IPS DF 4.7 (cell line): ENCODE results near the gene GHRHR.

Source experiments
- DNase-seq: peaks from one replicate; pipeline ENCODE4 v3.0.0-alpha.2; 2013; ENCODE audit warnings: low spot score; ENCODE audit errors: extremely low read depth

Gene GHRHR

DNA sequence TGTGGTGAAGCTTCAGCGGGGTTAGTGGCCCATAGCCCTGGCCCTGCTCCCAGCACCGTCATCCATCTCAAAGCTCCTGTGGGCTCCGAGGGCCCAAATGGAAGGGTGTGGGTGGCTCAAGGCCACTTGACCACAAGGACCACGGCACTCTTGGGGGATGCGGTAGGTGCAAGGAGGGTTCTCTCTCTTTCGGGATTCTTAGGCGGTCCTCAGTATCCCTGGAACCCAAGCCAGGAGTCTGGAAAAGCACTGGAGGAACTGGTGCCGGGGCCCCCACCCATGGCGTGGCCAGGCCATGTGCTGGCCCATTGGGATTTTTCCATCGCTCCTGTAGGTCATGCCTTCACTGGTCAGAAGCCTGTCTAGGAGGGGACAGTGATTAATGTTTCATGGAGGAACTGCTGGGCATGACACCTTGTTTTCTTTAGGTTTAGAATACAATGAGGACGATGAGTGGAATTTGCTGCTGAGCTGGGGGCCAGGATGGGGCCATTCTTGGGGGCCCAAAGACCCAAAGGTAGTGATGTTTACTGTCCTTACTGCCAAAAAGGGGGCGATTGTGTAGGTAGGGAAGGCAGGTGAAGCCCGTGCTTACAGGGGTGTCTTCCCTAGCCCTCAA is 35.4 kb upstream of the GHRHR start:
- DNase-seq: no peak

DNA sequence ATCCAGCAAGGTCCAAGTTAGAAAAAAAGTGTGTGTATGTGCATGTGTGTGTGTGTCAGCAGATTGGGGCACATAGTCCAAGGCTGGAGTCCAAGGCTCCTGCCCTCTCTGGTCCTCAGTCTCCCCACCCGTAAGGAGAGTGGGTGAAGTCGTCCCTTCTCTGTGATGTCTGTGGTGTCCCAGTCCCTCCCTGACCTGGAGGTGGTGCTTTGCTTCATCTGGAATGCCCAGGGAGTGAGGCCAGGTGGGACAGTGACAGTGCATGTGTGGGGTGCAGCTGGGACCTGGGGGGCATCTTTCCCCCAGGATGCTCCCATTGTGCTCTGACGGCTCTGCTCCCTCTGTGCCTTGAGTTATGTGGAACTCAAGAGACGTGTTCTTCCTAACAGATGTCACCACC is 34.1 kb upstream of the GHRHR start:
- DNase-seq: no peak

DNA sequence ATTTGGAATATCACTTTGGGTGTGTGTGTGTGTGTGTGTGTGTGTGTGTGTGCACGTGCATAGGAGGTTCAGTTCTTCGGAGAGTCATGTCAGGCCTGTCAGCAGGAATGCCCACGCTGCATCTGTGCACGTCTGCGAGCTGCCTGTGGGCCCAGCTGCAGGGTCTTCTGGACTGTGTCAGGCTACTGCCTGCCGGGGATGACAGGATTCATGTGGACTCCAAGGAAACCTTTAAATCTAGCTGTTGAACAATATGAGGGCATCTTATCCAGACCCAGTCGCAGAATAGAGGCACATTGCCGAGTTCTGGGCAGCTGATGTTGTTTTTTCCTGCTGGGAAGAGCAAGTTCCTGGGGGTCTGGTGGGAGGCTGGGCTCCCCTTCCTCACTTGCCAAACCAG is 33.1 kb upstream of the GHRHR start:
- DNase-seq: no peak

DNA sequence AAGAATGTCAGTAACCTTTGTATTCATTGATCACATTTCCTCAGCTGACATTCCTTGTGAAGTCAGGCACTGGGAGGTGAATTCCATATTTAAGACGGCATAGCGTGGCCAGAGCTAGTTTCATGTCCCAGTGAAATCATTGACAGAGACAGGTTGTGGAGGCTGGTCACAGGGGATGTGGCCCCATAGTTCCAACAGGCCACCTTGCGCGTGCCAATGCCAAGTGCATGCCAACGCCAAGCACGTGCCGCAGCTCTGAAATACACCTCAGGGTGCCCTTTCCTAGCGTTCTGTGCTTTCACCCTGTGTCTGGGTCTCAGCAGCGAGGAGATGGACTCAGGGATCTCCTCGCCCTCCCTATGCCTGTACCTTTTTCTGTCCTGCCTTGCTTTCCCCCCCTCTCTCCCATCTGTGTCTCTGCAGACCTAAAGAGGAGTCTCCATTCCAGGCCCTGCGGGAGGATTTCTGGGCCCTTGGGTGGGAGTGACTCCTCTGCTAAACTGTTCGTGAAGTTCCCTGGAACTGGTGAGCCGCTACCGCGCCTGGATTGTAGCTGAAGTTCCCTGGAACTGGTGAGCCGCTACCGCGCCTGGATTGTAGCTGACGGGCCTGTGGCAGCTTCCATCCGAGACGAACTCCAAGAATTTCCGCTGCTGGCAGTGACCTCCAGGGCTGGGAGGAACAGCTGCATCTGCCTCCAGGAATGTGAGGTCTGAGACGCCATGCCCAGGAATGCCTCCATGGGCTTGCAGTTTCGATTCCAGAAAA is 32.4 kb upstream of the GHRHR start:
- no peak for DNase-seq

DNA sequence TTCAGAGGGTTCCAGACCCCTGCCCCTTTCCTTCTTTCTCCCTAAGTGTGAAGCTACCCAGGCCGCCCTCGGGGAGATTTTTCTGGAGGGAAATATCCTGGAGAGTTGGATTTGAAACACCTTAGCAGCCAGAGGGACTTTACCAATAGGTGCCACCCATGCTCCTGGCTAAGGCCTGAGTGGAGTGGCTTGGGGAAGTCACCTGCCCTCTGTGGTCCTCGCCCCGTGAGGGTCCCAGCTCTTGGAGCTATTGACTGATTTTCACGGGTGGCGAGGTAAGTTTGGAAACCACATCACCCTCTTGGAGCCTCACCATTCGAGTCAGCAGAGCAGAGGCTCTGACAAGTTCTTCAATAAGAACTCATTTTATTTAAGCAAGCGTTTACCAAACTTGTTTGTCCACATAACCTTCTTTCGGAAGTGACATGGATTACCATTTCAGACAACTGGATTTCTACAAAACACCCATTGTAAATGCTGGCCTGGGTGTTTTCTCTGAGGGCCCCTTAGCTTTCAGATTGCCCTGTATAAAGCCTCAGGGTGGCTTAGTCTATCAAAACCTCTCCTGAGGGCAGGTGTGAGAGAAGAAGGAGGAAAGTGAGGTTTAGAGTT is 31.7 kb upstream of the GHRHR start:
- no peak for DNase-seq

DNA sequence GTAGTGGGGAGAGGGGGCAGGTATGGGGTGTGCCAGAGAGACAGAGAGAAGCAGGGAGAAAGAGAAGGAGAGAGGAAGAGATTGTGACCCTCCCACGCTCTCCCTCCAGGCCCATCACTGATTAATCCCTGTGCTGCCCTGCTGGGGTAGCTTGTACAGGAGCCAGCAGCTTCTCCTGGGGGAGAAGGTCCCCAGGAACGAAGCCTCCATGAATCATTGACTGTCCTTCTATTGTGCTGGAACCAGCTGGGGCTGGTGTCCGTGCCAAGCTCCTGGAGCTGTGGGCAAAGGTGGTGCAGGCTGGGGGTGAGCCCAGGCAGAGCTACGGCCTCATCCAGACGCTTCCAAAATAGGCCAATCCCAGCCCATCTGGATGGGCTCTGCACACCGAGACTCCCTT is 31.2 kb upstream of the GHRHR start:
- DNase-seq: no peak

DNA sequence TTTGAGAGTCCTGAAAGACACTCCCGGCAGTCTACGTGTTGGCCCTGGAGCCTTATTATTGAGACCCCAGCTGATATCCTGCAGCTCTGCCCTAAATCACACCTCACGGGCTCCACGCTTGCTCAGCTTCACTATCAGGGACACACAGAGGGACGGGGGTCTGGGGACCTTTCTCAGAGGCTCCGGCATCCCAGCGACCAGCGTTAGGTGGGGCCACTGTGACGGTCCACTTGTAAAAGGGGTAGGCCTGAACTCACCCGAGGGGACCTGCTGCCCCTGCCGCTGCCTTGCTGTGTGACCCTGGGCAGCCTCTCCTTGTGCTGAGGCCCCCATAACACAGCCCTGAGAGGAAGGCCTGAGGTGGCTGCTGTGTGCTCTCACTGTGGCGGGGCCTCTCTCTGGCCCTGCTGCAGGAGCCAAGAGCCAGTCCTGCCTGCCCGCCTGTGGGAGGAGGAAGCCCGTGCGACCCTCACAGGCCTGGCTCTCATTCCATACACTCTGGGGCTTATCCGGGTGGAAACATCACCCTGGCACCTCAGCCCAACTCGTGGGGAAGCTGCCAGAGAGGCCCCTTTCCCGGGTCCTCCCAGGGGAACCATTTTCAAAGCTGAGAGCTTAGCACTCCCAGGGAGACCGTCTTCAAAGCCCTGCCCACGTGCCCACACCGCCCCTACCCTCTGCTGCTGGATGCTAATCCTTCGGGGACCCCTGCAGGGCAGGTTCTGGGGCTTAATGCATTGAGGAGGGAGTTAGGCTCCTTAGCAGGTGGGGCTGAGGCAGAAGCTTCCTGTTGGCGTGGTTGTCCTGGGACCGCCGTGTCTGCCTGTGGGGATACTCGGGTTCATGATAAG is 30.4 kb upstream of the GHRHR start:
- no peak for DNase-seq

DNA sequence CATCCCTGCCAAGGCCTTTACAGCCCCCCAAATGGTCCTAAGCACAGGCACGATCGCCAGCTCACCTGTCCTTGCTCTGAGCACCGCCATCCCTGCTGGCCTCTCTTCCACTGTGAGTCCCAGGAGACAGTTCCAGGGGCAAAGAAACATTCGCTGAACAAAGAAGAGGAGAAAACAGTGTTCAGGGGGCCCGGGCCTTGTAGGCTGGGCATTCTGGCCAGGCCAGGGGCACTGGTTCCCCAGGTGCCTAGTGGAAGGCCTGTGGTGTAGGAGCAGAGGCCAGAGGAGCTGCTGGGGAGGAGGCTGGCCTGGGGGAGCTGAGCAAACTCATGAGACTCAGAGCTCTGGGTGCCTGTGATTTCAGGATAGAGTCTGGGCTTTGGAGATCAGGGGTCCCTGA is 29.5 kb upstream of the GHRHR start:
- DNase-seq: no peak

DNA sequence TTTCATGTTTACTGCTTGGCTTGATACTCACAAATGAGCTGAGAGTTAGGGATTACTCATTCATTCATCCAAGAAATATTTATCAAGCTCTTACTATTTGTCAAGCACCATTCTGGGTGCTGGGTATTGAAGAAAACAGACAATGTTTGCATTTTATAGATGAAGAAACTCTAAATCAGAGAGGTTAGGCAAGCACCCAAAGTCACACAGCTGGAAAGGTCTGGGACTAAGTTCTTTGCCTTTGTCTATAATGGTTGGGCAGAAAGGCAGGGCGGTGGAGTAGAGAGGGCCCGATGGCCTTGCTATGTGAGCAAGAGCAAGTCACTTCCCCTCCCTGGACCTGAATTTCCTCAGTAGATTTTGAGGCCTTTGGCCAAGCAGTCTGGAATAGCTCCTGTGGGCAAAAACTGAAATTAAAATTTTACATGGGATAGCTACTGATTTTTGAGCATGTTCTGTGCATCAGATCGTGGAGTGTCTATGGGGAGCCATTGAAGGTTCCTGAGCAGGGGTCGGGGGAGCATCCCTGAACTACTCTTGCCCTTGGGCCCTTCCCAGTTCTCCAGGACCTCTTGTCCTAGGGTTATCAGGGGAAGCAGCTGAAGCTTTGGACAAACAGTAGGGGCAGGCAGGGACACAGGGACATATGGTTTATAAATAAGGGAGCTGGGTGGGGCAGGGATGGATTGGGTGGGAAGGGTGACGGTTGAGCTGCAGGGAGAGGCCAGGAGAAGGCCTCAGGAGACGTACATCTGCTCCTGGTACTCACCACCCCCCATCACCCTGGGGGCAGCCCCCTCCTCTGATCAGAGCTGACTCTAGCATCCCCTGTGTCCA is 28.8 kb upstream of the GHRHR start:
- no peak for DNase-seq

DNA sequence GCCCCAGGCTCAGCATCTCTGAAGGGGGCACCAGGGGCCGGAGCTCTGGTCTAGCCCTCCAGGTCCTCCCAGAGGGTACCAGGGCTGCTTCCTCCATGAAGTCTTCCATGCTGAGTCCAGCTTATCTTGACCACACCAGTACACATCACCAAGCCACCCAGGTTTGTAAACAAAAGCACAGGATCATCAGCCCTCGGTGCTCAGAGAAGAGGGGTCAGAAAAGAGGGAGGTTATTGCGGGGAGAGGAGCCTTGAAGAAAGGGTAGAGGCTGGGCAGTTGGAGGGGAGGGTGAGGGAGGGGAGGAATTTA is 28.2 kb upstream of the GHRHR start:
- no peak for DNase-seq

DNA sequence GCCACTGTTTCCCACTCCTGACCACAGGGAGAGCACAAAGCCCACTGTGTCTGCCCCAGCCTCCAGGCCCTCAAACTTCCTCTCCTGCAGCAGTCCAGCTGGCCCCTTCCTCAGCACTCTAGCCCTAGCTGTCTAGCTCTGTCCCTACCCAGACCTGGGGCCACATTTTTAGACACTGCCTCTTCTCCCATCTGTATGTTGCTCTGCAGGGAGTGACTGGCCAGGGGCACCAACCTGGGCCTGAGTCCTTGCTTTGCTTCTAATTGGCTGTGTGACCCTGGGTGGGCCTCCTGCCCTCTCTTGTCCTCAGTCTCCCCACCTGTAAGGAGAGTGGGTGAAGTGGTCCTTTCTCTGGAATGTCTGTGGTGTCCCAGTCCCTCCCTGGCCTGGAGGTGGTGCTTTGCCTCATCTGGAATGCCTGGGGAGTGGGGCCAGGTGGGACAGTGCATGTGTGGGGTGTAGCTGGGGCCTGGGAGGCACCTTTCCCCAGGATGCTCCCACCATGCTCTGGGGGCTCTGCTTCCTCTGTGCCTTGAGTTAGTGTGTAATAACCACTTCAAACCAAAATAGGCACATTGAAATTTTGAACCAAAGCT is 27.0 kb upstream of the GHRHR start:
- DNase-seq: no peak

DNA sequence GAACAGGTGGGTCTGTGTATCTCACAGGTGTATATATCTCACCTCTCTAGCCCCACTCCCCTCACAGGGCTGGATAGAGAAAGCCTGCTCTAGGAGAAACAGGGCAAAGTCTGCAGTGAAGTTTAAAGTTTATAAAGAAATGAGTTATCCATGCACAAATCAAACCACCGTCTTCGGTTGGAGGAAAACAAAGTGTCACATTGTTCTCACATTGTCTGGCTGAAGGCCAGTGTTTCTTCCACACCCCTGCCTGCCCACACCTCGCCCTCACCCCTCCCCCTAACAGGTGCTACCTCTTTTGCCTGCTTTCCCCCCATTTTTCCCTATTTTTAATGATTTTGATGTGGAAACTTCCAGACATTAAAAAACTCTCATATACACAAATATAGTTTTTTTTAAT is 26.3 kb upstream of the GHRHR start:
- DNase-seq: no peak

DNA sequence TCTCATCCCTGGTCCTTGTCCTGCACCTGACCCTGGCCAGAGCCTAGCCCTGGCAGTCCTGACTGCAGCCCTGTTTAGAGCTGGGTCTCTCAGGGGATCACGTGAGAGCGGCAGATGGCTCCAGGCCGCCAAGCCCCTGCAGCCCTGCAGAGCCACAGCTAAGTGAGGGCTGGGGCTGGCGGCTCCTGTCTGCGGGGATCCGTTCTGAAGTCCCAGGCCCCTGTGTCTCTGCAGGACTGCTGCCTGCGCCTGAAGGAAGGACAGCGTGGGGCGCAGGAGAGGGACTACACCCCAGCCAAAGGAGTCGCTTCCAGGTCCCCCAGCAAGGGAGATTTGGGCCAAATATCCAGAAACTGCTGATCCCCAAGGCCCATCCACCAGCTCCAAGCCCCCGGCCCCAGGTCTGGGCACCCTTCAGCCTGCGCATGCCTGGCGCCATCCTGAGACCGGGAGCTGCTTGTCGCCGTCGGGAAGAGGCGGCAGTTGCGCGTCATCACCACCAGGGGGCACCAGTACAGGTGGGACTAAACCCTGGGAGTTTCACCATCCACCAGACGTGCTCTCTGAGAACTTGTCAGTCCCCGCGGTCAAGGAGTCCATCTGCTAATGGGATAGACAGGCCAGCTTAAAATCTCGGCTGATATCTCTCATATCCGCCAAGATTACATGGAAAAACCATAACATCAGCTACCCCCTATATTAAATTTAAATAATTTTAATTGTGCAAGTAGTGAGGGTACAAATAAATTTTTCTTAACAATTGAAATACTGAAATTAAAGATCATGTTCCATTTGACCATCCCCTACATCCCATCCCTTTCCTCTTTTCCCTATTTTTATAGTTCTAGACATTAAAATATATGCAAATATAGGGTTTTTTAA is 25.1 kb upstream of the GHRHR start:
- peak; percentile 85 for DNase-seq

DNA sequence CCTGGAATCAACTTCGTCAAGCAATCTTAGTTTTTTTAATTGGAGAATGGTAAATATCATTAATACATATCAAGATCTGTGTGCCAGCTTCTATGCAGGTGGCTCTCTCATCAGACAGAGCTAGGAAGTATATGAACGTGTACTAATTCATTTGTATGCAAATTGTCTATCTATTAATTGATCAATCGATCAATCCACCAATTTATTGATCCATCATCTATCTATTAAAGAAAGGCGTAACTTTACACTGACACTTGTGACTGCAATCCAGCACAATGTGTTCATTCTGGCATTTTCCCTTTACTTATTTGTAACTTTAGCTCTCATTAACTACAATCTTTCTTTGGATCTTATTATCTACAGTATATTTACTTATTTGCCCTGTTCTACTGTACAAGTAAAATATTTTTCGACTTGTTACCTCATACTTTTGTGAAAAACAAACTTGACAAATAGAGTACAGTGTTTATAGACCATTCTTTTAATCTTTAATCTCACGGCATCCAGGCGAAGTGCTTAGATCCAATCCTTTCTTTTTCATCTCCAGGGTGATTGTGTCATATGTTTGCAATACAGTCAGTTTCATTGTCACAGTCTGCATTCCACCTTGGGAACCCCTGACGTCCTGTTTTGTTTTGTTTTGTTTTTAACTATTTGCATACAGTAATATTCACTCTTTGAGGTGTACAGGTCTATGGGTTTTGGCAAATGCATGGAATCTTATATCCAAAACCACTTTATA is 22.0 kb upstream of the GHRHR start:
- DNase-seq: no peak

DNA sequence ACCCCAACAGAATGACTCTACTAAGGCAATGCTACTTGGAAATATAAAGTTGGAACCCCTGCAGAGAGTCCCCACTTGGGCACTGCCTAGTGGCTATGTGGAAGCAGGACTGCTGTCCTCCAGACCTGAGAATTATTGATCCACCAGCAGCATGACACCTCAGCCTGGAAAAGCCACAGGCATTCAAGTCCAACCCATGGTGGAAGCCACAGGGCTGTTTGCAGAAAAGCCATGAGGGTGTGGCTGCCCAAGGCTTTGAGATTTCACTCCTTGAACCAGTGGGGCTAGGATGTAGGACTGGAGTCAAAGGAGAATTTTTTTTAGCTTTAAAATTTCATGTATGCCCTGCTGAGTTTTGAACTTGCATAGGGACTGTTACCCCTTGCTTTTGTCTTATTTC is 13.6 kb upstream of the GHRHR start:
- DNase-seq: no peak

DNA sequence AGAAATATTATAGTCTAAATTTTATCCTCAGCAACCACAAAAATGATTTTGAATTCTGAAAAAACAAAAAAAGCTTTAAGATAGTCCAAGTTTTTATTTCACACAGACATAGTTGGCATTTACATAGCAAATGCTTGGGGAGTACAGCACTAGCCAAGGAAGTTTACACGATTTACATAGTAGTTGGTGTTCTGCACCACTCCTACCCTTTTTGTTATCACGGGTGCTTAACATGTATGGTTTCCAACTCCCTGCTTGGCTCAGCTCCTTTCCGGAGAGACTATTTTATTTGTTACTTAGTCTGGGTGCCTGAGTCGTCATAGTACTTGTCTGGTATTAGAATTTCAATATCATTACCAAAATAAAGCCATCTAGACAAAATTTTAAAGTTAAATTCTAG is 8.8 kb upstream of the GHRHR start:
- no peak for DNase-seq

DNA sequence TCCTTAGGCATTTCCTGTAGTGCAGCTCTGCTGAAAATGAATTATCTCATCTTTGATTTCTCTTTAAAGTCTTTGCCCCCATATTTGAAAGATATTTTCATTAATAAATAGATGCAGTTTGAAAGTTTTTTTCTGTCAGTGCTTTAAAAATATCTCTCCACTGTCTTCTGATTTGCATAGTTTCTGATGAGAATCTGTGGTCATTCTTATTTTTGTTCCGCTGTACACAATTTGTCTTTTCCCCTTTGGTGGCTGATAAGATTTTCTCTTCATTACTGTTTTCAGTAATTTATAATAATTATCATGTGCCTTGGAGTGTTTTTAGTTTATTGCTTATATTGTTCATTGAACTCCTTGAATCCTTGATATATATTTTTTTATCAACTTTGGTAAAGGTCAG is 7.0 kb upstream of the GHRHR start:
- DNase-seq: no peak

DNA sequence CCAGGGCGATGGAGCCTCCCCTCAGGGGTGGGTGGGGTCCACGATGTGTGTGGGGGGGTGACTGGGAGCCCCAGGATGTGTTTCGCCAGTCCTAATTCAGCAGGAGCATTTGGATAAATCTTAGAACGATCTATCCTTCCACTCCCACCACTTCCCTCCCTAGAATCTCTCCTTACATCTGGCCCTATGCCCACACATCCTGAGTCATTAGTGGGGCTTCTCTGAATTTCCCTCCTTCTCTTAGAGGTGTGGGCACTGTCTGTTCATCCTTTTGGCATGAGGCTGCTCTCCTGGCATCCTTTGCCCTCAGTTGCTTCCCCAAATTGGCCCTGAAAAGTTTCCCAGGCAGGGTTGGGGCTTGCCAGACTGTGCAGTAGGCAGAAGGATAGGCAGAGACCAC is 1.6 kb downstream of the GHRHR start:
- no peak for DNase-seq

DNA sequence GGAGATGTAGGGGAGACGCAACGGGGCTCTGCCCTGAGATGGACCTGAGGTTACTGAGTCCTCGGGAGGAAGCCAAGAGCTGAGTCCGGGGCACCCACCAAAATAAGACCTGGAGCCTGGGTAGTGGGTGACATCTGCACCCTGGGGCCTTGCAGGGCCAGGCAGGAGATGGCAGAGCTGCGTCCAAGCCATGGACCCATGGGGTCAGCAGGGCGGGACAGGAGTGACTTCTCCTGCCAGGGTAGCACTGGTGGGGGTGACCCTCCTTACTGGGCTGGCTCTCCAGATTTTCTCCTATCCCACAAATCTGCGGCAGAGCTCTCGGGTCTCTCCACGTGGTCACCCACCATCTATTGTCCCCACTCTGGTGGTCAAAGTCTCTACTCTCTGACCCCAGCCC is 2.1 kb downstream of the GHRHR start:
- no peak for DNase-seq
